ENCODE results near the gene RPGR. TPM values are rescaled to one million over a fixed set of nuclear protein-coding genes. Genes with fewer than 3 reads are reported as not detected.

Gene RPGR
- polyA plus RNA-seq, 4 donors = 2.9 to 15.7 (median 10.0) TPM

GRCh38 chrX:38313190-38313589, 14.1 kb downstream of the RPGR start:
- Histone ChIP-seq H3K27me3 (ENCODE audit: control insufficient read depth in 3 of 3, insufficient read depth in 3 of 3, low read length in 3 of 3) (no peaks in the 10 kb centered on the region), H3K4me3 (ENCODE audit: low read depth in 1 of 3, low read length in 3 of 3) (no peak overlapping the region), H3K27ac (ENCODE audit: low read depth in 1 of 3, low read length in 2 of 3) (no peak overlapping the region), H3K4me1 (ENCODE audit: control insufficient read depth in 3 of 3, insufficient read depth in 2 of 3, low read depth in 1 of 3, low read length in 2 of 3) (no peaks in the 10 kb centered on the region), H3K9me3 (ENCODE audit: control insufficient read depth in 2 of 2, insufficient read depth in 1 of 2, low read depth in 1 of 2, low read length in 1 of 2) (no peaks in the 10 kb centered on the region), H3K36me3 (ENCODE audit: control insufficient read depth in 3 of 3, insufficient read depth in 2 of 3, low read depth in 1 of 3, low read length in 3 of 3) (peaks cover 0 to 11% (median 2%) of the 10 kb centered on the region in 3 donors)
- FAIRE-seq (no peak), DNase-seq (no peak)
- 81 to 95% (median 92%) methylated on average over 4 of the region's 4 CpGs for WGBS, 3 donors

GRCh38 chrX:38312436-38312835, 14.9 kb downstream of the RPGR start:
- WGBS, 3 donors = 82 to 95% (median 94%) methylated on average over 4 of the region's 4 CpGs
- DNase-seq (no peak), FAIRE-seq (no peak)

GRCh38 chrX:38311743-38312142, 15.6 kb downstream of the RPGR start:
- H3K4me1 ChIP-seq (ENCODE audit: control insufficient read depth in 3 of 3, insufficient read depth in 2 of 3, low read depth in 1 of 3, low read length in 2 of 3) = no peaks in the 10 kb centered on the region
- DNase-seq = no peak
- no peaks in the 10 kb centered on the region for H3K27me3 ChIP-seq (ENCODE audit: control insufficient read depth in 3 of 3, insufficient read depth in 3 of 3, low read length in 3 of 3)
- no peaks in the 10 kb centered on the region for H3K9me3 ChIP-seq (ENCODE audit: control insufficient read depth in 2 of 2, insufficient read depth in 1 of 2, low read depth in 1 of 2, low read length in 1 of 2)
- 70 to 92% (median 87%) methylated on average over 2 of the region's 2 CpGs for WGBS, 3 donors
- peaks cover 0 to 11% (median 0%) of the 10 kb centered on the region in 3 donors for H3K36me3 ChIP-seq (ENCODE audit: control insufficient read depth in 3 of 3, insufficient read depth in 2 of 3, low read depth in 1 of 3, low read length in 3 of 3)
- no peak for FAIRE-seq
- no peak overlapping the region for H3K27ac ChIP-seq (ENCODE audit: low read depth in 1 of 3, low read length in 2 of 3)
- no peak overlapping the region for H3K4me3 ChIP-seq (ENCODE audit: low read depth in 1 of 3, low read length in 3 of 3)

More at GRCh38 chrX:38312436-38312835, 14.9 kb downstream of the RPGR start:
- peaks cover 0 to 11% (median 0%) of the 10 kb centered on the region in 3 donors for H3K36me3 ChIP-seq (ENCODE audit: control insufficient read depth in 3 of 3, insufficient read depth in 2 of 3, low read depth in 1 of 3, low read length in 3 of 3)
- H3K4me1 ChIP-seq (ENCODE audit: control insufficient read depth in 3 of 3, insufficient read depth in 2 of 3, low read depth in 1 of 3, low read length in 2 of 3) = no peaks in the 10 kb centered on the region
- H3K9me3 ChIP-seq (ENCODE audit: control insufficient read depth in 2 of 2, insufficient read depth in 1 of 2, low read depth in 1 of 2, low read length in 1 of 2) = no peaks in the 10 kb centered on the region
- no peaks in the 10 kb centered on the region for H3K27me3 ChIP-seq (ENCODE audit: control insufficient read depth in 3 of 3, insufficient read depth in 3 of 3, low read length in 3 of 3)
- no peak overlapping the region for H3K4me3 ChIP-seq (ENCODE audit: low read depth in 1 of 3, low read length in 3 of 3)
- no peak overlapping the region for H3K27ac ChIP-seq (ENCODE audit: low read depth in 1 of 3, low read length in 2 of 3)

- WGBS, 3 donors = 68 to 76% (median 70%) methylated on average over 3 of the region's 3 CpGs
Measured at GRCh38 chrX:38305971-38306370, 21.3 kb downstream of the RPGR start.

GRCh38 chrX:38304010-38304409, 23.3 kb downstream of the RPGR start:
- Histone ChIP-seq H3K9me3 (ENCODE audit: control insufficient read depth in 2 of 2, insufficient read depth in 1 of 2, low read depth in 1 of 2, low read length in 1 of 2) (no peaks in the 10 kb centered on the region), H3K27ac (ENCODE audit: low read depth in 1 of 3, low read length in 2 of 3) (no peak overlapping the region), H3K36me3 (ENCODE audit: control insufficient read depth in 3 of 3, insufficient read depth in 2 of 3, low read depth in 1 of 3, low read length in 3 of 3) (peaks cover 0 to 4% (median 0%) of the 10 kb centered on the region in 3 donors), H3K4me1 (ENCODE audit: control insufficient read depth in 3 of 3, insufficient read depth in 2 of 3, low read depth in 1 of 3, low read length in 2 of 3) (no peaks in the 10 kb centered on the region), H3K27me3 (ENCODE audit: control insufficient read depth in 3 of 3, insufficient read depth in 3 of 3, low read length in 3 of 3) (no peaks in the 10 kb centered on the region), H3K4me3 (ENCODE audit: low read depth in 1 of 3, low read length in 3 of 3) (no peak overlapping the region)
- WGBS, 3 donors = 48 to 68% (median 61%) methylated on average over 4 of the region's 4 CpGs
- FAIRE-seq = no peak
- peak in 1 of 2 donors; percentile 10 for DNase-seq

More at GRCh38 chrX:38305971-38306370, 21.3 kb downstream of the RPGR start:
- FAIRE-seq (no peak), DNase-seq (peak in 1 of 2 donors; percentile 10)
- no peaks in the 10 kb centered on the region for H3K27me3 ChIP-seq (ENCODE audit: control insufficient read depth in 3 of 3, insufficient read depth in 3 of 3, low read length in 3 of 3)
- H3K4me3 ChIP-seq (ENCODE audit: low read depth in 1 of 3, low read length in 3 of 3) = no peak overlapping the region
- peaks cover 0 to 6% (median 0%) of the 10 kb centered on the region in 3 donors for H3K36me3 ChIP-seq (ENCODE audit: control insufficient read depth in 3 of 3, insufficient read depth in 2 of 3, low read depth in 1 of 3, low read length in 3 of 3)
- H3K27ac ChIP-seq (ENCODE audit: low read depth in 1 of 3, low read length in 2 of 3) = no peak overlapping the region
- H3K4me1 ChIP-seq (ENCODE audit: control insufficient read depth in 3 of 3, insufficient read depth in 2 of 3, low read depth in 1 of 3, low read length in 2 of 3) = no peaks in the 10 kb centered on the region
- H3K9me3 ChIP-seq (ENCODE audit: control insufficient read depth in 2 of 2, insufficient read depth in 1 of 2, low read depth in 1 of 2, low read length in 1 of 2) = no peaks in the 10 kb centered on the region

GRCh38 chrX:38293741-38294140, 33.6 kb downstream of the RPGR start:
- Histone ChIP-seq H3K27me3 (ENCODE audit: control insufficient read depth in 3 of 3, insufficient read depth in 3 of 3, low read length in 3 of 3) (no peaks in the 10 kb centered on the region), H3K4me3 (ENCODE audit: low read depth in 1 of 3, low read length in 3 of 3) (no peak overlapping the region), H3K36me3 (ENCODE audit: control insufficient read depth in 3 of 3, insufficient read depth in 2 of 3, low read depth in 1 of 3, low read length in 3 of 3) (peaks cover 0 to 5% (median 0%) of the 10 kb centered on the region in 3 donors), H3K27ac (ENCODE audit: low read depth in 1 of 3, low read length in 2 of 3) (no peak overlapping the region), H3K4me1 (ENCODE audit: control insufficient read depth in 3 of 3, insufficient read depth in 2 of 3, low read depth in 1 of 3, low read length in 2 of 3) (no peaks in the 10 kb centered on the region), H3K9me3 (ENCODE audit: control insufficient read depth in 2 of 2, insufficient read depth in 1 of 2, low read depth in 1 of 2, low read length in 1 of 2) (no peaks in the 10 kb centered on the region)
- FAIRE-seq (no peak), DNase-seq (no peak)
- 49 to 77% (median 72%) methylated on average over 2 of the region's 2 CpGs for WGBS, 3 donors

GRCh38 chrX:38287674-38288073, 39.6 kb downstream of the RPGR start:
- 83 to 91% (median 91%) methylated on average over 5 of the region's 5 CpGs for WGBS, 3 donors
- H3K36me3 ChIP-seq (ENCODE audit: control insufficient read depth in 3 of 3, insufficient read depth in 2 of 3, low read depth in 1 of 3, low read length in 3 of 3) = peaks cover 0 to 5% (median 0%) of the 10 kb centered on the region in 3 donors
- FAIRE-seq (no peak), DNase-seq (no peak)
- no peak overlapping the region for H3K27ac ChIP-seq (ENCODE audit: low read depth in 1 of 3, low read length in 2 of 3)
- no peaks in the 10 kb centered on the region for H3K9me3 ChIP-seq (ENCODE audit: control insufficient read depth in 2 of 2, insufficient read depth in 1 of 2, low read depth in 1 of 2, low read length in 1 of 2)
- H3K4me1 ChIP-seq (ENCODE audit: control insufficient read depth in 3 of 3, insufficient read depth in 2 of 3, low read depth in 1 of 3, low read length in 2 of 3) = no peaks in the 10 kb centered on the region
- no peaks in the 10 kb centered on the region for H3K27me3 ChIP-seq (ENCODE audit: control insufficient read depth in 3 of 3, insufficient read depth in 3 of 3, low read length in 3 of 3)
- H3K4me3 ChIP-seq (ENCODE audit: low read depth in 1 of 3, low read length in 3 of 3) = no peak overlapping the region

GRCh38 chrX:38285649-38286048, 41.7 kb downstream of the RPGR start:
- Histone ChIP-seq H3K27ac (ENCODE audit: low read depth in 1 of 3, low read length in 2 of 3) (no peak overlapping the region), H3K9me3 (ENCODE audit: control insufficient read depth in 2 of 2, insufficient read depth in 1 of 2, low read depth in 1 of 2, low read length in 1 of 2) (no peaks in the 10 kb centered on the region), H3K36me3 (ENCODE audit: control insufficient read depth in 3 of 3, insufficient read depth in 2 of 3, low read depth in 1 of 3, low read length in 3 of 3) (peaks cover 0 to 2% (median 0%) of the 10 kb centered on the region in 3 donors), H3K4me3 (ENCODE audit: low read depth in 1 of 3, low read length in 3 of 3) (no peak overlapping the region), H3K4me1 (ENCODE audit: control insufficient read depth in 3 of 3, insufficient read depth in 2 of 3, low read depth in 1 of 3, low read length in 2 of 3) (no peaks in the 10 kb centered on the region), H3K27me3 (ENCODE audit: control insufficient read depth in 3 of 3, insufficient read depth in 3 of 3, low read length in 3 of 3) (no peaks in the 10 kb centered on the region)
- no peak for DNase-seq
- 93 to 100% (median 96%) methylated on average over 1 of the region's 1 CpG for WGBS, 3 donors
- FAIRE-seq = no peak

GRCh38 chrX:38282049-38282448, 45.3 kb downstream of the RPGR start:
- Histone ChIP-seq H3K4me1 (ENCODE audit: control insufficient read depth in 3 of 3, insufficient read depth in 2 of 3, low read depth in 1 of 3, low read length in 2 of 3) (peaks cover 0 to 15% (median 0%) of the 10 kb centered on the region in 3 donors), H3K27me3 (ENCODE audit: control insufficient read depth in 3 of 3, insufficient read depth in 3 of 3, low read length in 3 of 3) (no peaks in the 10 kb centered on the region), H3K9me3 (ENCODE audit: control insufficient read depth in 2 of 2, insufficient read depth in 1 of 2, low read depth in 1 of 2, low read length in 1 of 2) (no peaks in the 10 kb centered on the region), H3K27ac (ENCODE audit: low read depth in 1 of 3, low read length in 2 of 3) (no peak overlapping the region), H3K36me3 (ENCODE audit: control insufficient read depth in 3 of 3, insufficient read depth in 2 of 3, low read depth in 1 of 3, low read length in 3 of 3) (no peaks in the 10 kb centered on the region), H3K4me3 (ENCODE audit: low read depth in 1 of 3, low read length in 3 of 3) (no peak overlapping the region)
- 47 to 71% (median 60%) methylated on average over 1 of the region's 1 CpG for WGBS, 3 donors
- DNase-seq = no peak
- no peak for FAIRE-seq
